AG04450 (cell line): ENCODE data around the gene XPNPEP3. TPM values are rescaled to one million over a fixed set of nuclear protein-coding genes. Genes with fewer than 3 reads are reported as not detected.

Source experiments
- CTCF ChIA-PET: fragments of 300-600, 350-600 bp; formaldehyde crosslinking; extraction: SDS; loops from one replicate; lab custom pipeline; 2022; ENCODE audit warnings: antibody characterized with exemption, inconsistent platforms; lab: Charles Lee
- POLR2A ChIA-PET: fragments of 350-600 bp; formaldehyde crosslinking; extraction: SDS; loops from one replicate; lab custom pipeline; 2021; ENCODE audit warnings: antibody characterized with exemption, inconsistent platforms; lab: Yijun Ruan, JAX
- DNase-seq: peaks from one replicate; pipeline ENCODE4 v3.0.0-alpha.2; 2011; ENCODE audit warnings: low read depth, low spot score
- H3K27ac ChIP-seq: one replicate; pipeline ENCODE4 v1.5.1; 2012; ENCODE audit warnings: low read depth, low read length, control low read depth
- H3K27me3 ChIP-seq: one replicate; pipeline ENCODE4 v1.6.0; 2012; ENCODE audit warnings: low read length; ENCODE audit not compliant: control insufficient read depth, insufficient read depth
- H3K4me3 ChIP-seq: 2 replicates; pipeline ENCODE4 v1.5.1; 2011; ENCODE audit warnings: mild to moderate bottlenecking, low read depth, low read length, control low read depth
- H3K9me3 ChIP-seq: 2 replicates; pipeline ENCODE4 v1.5.1; 2012; ENCODE audit warnings: low read length; ENCODE audit not compliant: control insufficient read depth, insufficient read depth
- CTCF ChIP-seq: IDR thresholded peaks from 2 replicates; pipeline ENCODE4 v1.5.1; 2011; ENCODE audit warnings: low read depth, low read length, control low read depth, inconsistent platforms
- polyA plus RNA-seq: library from polyadenylated mRNA; depleted of rRNA; stranded (reverse); fragments of >200 nt; gene quantifications from 2 replicates; pipeline ENCODE4 v1.2.3, GENCODE V29; 2011

The XPNPEP3 gene
- polyA plus RNA-seq, 1 experiment: 26.3 TPM

- H3K9me3 ChIP-seq: no peaks in the 10 kb centered on the region
- DNase-seq: no peak
- H3K27me3 ChIP-seq: no peaks in the 10 kb centered on the region
- ChIA-PET CTCF (interaction anchor here (2.3 kb wide), 1 partner anchor 10 kb away, joined by 10 read pairs; no protein-coding TSS in a partner anchor), POLR2A (no interaction called here)
- TF ChIP-seq CTCF: no peak
- H3K4me3 ChIP-seq: no peak overlapping the region
- H3K27ac ChIP-seq: no peak overlapping the region
These were observed 32.2 kb downstream of the XPNPEP3 start for GRCh38 chr22:40889116-40889515.

DNA sequence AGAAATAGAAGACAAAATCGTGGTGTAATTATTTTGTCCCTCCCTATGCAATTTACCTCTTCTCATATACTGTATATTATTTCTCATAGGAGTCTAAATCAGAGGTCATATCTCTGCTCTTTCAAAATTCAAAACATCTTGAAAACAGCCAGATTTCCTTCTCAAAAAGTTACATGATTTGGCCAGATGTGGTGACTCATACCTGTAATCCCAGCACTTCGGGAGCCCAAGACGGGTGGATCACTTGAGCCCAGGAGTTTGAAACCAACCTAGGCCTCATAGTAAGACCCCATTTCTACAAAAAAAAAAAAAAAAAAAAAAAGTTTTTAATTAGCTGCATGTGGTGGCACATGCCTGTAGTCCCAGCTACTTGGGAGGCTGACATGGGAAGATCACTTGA is 33.9 kb downstream of the XPNPEP3 start:
- POLR2A ChIA-PET: no interaction called here
- CTCF ChIA-PET: no interaction called here
- no peak for DNase-seq

GRCh38 chr22:40894417-40894816 is 37.5 kb downstream of the XPNPEP3 start:
- Histone ChIP-seq H3K9me3 (no peaks in the 10 kb centered on the region), H3K27me3 (no peaks in the 10 kb centered on the region), H3K4me3 (no peak overlapping the region), H3K27ac (no peak overlapping the region)
- ChIA-PET CTCF (no interaction called here), POLR2A (no interaction called here)
- no peak for DNase-seq
- TF ChIP-seq CTCF: no peak

More for the DNA sequence above, 33.9 kb downstream of the XPNPEP3 start:
- H3K27me3 ChIP-seq: no peaks in the 10 kb centered on the region
- H3K4me3 ChIP-seq: no peak overlapping the region
- H3K27ac ChIP-seq: no peak overlapping the region
- TF ChIP-seq CTCF: no peak
- H3K9me3 ChIP-seq: no peaks in the 10 kb centered on the region

DNA sequence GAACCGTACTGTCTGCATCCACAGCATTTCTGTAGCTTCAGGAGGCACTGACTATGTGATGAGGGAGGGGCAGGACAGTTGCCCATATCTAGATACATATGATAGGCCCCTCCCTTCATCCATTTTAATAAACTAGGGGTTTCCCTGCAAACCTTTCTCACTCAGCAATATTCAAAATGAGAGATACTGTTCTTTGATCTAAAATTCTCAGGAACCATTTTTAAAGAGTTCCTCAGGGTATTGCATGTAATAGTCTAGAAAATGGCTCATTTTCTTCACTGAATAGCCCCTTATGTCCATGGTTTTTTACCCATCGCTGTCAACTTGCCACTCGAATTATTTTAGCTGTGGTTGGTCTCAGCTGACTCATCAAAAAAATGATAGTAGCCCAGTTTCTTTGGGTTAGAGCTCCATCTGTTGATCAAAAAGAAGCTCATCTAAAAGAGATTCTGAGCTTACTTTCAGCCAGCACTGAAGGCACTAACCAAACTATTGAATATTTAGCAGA is 42.0 kb downstream of the XPNPEP3 start:
- peak; percentile 27 for DNase-seq
- no peaks in the 10 kb centered on the region for H3K9me3 ChIP-seq
- ChIA-PET POLR2A (interaction anchor here (1.3 kb wide), 1 partner anchor 20 kb away, joined by 3 read pairs; no protein-coding TSS in a partner anchor), CTCF (interaction anchor here (0.6 to 2.3 kb wide), 39 partner anchors 9 to 550 kb away, joined by 3 to 25 read pairs (median 4); partner anchors contain the start of gene DNAJB7)
- no peaks in the 10 kb centered on the region for H3K27me3 ChIP-seq
- H3K4me3 ChIP-seq: no peak overlapping the region
- TF ChIP-seq CTCF: peak; percentile 67
- no peak overlapping the region for H3K27ac ChIP-seq

GRCh38 chr22:40904101-40904500 is 47.2 kb downstream of the XPNPEP3 start:
- DNase-seq: no peak
- Histone ChIP-seq H3K27ac (no peak overlapping the region), H3K27me3 (no peaks in the 10 kb centered on the region), H3K4me3 (no peak overlapping the region), H3K9me3 (no peaks in the 10 kb centered on the region)
- CTCF ChIA-PET: interaction anchor here (0.5 kb wide), 1 partner anchor 328 kb away, joined by 4 read pairs; no protein-coding TSS in a partner anchor
- TF ChIP-seq CTCF: no peak
- POLR2A ChIA-PET: no interaction called here
